ENCODE results near the gene MVB12B.
A peak's percentile ranks its signal among the peaks of the same experiment; 100 is the strongest.
"Not testable (repeated sequence)": the region's sequence is repeated elsewhere in the genome, so short reads cannot be mapped to it uniquely, and the experiment has no call there.

Gene MVB12B, protein sequence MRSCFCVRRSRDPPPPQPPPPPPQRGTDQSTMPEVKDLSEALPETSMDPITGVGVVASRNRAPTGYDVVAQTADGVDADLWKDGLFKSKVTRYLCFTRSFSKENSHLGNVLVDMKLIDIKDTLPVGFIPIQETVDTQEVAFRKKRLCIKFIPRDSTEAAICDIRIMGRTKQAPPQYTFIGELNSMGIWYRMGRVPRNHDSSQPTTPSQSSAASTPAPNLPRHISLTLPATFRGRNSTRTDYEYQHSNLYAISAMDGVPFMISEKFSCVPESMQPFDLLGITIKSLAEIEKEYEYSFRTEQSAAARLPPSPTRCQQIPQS

GRCh38 chr9:126326228-126327005 lies at the start of gene MVB12B:
TSS of gene MVB12B (plus strand) at chr9:126326829. CDS start at chr9:126326930, 101 bp downstream.
- Histone ChIP-seq H3K27me3 (no peaks in the 10 kb centered on the region), H3K36me3 (no peaks in the 10 kb centered on the region), H3K4me3 (peak within 1 kb of the TSS; percentile 60 to 83), H3K27ac (peak within 1 kb of the TSS; percentile 86 to 90), H3K4me1 (peaks cover 0 to 20% (median 13%) of the 10 kb centered on the region in 4 donors), H3K9me3 (peaks cover 0 to 12% (median 0%) of the 10 kb centered on the region in 3 donors)
- no peak for DNase-seq
- TF ChIP-seq CTCF (IDR thresholded peaks at IDR 0.05), result no peak
- intact Hi-C loops (cut with DNase I; ENCODE audit: low total_unique reads), result no loop called here

DNA sequence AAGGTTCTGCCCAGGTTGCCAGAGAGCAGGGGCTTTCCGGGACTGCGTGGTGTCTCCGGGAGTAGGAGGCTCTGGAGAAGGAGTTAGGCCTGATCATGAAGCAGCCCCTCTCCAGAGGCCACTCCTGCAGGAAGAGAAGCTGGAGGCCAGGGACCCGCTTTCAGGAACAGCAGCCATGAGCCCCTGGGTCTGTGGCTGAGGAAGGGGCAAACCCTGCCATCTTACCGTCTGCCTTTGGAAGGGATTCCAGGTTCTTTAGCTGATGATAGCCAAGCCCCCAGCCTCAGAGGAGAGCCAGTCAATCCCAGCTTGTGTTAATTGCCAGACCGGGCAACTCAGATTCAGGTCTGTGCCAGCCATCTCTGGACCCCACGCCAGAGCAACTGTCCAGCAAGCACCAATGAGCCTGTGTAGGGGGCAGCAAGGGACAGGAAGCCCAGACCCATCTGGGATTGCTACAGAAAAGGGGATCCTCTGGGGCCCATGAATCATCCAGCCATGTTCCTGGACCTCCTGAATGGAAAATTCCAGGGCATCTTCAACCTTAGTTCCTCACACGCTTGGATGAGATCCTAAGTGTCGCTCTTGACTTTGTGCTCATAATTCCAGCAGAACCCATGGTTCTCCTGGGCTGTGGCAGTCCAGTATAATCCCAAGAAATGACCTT lies 42.7 kb upstream of the MVB12B start:
- no peak for DNase-seq
- no peak for TF ChIP-seq CTCF (IDR thresholded peaks at IDR 0.05)
- Histone ChIP-seq H3K27ac (no peak overlapping the region), H3K36me3 (no peaks in the 10 kb centered on the region), H3K27me3 (peaks cover 0 to 11% of the 10 kb centered on the region in 2 donors), H3K4me1 (no peaks in the 10 kb centered on the region), H3K4me3 (no peak overlapping the region), H3K9me3 (peaks cover 0 to 3% (median 0%) of the 10 kb centered on the region in 3 donors)
- intact Hi-C loops (cut with DNase I; ENCODE audit: low total_unique reads), result no loop called here

DNA sequence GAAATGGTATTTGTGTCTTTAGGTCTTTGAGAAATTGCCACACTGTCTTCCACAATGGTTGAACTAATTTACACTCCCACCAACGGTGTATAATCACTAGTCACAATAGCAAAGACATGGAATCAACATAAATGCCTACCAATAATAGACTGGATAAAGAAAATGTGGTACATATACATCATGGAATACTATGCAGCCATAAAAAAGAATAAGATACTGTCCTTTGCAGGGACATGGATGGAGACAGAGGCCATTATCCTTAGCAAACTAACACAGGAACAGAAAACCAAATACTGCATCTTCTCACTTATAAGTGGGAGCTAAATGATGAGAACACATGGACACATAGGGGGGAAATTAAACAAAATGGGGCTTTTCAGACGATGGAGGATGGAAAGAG lies 41.0 kb upstream of the MVB12B start:
- H3K4me1 ChIP-seq; intact Hi-C loops (cut with DNase I; ENCODE audit: low total_unique reads); H3K27ac ChIP-seq; H3K36me3 ChIP-seq; DNase-seq; H3K9me3 ChIP-seq; H3K4me3 ChIP-seq: not testable (repeated sequence)
- H3K27me3 ChIP-seq, result peaks cover 0 to 11% of the 10 kb centered on the region in 2 donors

- Histone ChIP-seq H3K27me3 (peaks cover 0 to 13% of the 10 kb centered on the region in 2 donors), H3K36me3 (no peaks in the 10 kb centered on the region), H3K4me3 (no peak overlapping the region), H3K27ac (no peak overlapping the region), H3K9me3 (peaks cover 0 to 3% (median 0%) of the 10 kb centered on the region in 3 donors), H3K4me1 (no peaks in the 10 kb centered on the region)
- DNase-seq, result no peak
- TF ChIP-seq CTCF (IDR thresholded peaks at IDR 0.05), result no peak
- intact Hi-C loops (cut with DNase I; ENCODE audit: low total_unique reads), result no loop called here
Observed at GRCh38 chr9:126287166-126287866, 39.3 kb upstream of the MVB12B start.

DNA sequence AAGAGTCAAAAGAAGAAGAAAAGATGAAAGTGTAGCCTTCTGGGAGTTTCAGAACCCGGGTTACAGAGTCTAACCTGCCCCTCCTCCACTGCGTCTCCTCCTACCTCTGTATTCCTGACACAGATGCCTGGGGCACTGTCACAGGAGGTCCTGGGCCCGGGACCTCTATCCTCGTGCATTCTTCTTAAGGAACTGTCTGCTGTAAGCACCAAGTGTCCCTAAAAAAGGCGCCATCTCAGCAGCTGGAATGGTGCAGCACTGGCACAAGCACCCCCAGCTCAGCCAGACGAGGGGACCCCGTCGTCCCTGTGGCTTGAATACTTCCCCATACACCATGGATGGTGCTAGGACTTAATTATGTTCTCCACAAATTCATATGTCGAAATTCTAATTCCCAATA lies 35.8 kb upstream of the MVB12B start:
- no peak for TF ChIP-seq CTCF (IDR thresholded peaks at IDR 0.05)
- no peaks in the 10 kb centered on the region for H3K4me1 ChIP-seq
- peaks cover 0 to 35% of the 10 kb centered on the region in 2 donors for H3K27me3 ChIP-seq
- no peak overlapping the region for H3K4me3 ChIP-seq
- DNase-seq, result no peak
- no peak overlapping the region for H3K27ac ChIP-seq
- no peaks in the 10 kb centered on the region for H3K9me3 ChIP-seq
- no peaks in the 10 kb centered on the region for H3K36me3 ChIP-seq
- intact Hi-C loops (cut with DNase I; ENCODE audit: low total_unique reads), result no loop called here
